Right kidney (tissue), 1 donor: Measurements from ENCODE around the gene MGRN1.

Experiments used
- DNase-seq: peaks from one replicate; pipeline ENCODE4 v3.0.0-alpha.2; 2016

The MGRN1 gene

DNA sequence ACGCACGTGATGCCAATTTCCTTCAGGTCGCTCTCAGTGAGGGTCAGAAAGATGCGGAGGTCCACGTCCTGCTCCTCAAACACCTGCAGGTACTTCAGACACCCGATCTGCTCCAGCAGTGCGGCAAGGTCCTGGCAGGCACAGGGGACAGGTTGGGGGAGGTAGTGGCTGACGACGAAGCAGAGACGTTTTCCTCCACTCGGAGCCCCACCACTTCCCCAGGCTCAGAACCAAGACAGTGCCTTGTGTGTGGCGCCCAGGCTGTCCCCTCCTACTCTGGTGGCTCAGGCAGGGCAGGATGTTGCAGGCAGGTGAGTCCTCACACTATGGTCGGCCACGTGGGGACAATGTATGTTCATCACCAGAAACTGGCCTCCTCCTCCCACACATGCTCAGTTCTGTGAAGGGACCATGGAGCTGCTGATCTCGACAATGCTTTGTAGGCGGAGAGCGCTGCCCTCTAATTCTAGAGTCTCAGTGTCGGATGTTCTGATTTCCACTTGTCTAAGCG, 74.5 kb downstream of the MGRN1 start:
- DNase-seq = no peak

DNA sequence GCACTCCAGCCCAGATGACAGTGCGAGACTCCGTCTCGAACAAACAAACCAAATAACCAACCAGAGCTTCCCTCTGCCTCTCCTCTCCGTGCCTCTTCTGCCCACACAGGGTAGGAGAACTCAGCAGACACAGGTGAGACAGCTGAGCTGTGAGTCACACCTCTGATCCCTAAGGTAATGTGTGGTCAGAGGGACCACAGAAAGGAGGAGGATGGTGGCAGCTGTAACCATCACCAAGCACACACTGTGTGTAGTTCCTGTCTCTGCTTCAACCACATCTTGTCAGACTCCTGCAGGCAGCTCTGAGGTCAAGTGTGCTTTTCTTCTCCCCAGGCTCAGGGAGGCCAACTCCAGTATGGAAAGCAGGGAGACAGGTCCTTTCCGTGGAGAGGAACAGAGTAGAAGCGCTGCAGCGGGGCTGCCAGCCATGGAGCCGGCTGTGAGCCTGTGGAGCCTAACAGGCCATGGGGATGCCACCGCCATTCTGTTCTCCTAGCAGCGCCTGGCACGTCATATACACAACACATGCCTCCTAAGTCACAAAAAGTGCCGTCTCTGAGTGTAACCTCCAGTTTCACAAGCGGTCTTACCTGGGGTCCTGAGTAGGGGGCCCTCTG, 75.9 kb downstream of the MGRN1 start:
- no peak for DNase-seq

DNA sequence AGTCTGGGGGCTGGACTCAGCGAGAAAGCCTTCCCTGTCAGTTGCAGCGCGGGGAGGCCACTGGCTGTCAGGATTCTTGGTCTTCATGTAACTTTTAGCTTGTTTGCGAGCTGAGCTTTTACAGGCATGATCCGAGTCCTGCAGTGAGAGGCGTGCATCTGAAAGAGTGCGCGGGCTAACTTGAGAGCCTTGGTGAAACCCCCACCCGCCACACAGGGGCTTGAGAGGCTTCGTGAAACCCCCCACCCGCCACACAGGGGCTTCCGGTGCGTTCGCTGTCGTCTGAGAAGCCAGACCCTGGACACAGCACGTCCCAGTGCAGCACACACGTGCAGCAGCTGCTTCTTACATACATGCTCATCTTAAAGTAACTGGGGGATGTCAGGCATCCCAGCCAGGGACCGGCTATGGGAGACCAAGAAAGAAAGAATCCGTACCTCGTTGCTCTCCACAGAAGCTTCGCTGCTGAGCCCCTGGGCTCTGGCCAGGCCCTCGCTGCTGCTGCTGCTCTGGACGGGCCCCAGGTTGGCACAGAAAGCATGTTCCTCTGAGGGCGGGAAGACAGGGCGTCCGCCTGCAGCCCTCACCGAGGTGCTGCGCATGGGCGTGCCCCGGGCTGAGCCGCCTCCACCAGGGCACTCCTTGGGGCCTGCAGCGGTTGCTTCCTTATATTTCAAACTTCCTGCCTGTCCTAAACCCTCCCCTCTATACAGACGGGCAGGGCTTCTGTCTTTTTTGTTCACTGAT, 76.5 kb downstream of the MGRN1 start:
- no peak for DNase-seq

DNA sequence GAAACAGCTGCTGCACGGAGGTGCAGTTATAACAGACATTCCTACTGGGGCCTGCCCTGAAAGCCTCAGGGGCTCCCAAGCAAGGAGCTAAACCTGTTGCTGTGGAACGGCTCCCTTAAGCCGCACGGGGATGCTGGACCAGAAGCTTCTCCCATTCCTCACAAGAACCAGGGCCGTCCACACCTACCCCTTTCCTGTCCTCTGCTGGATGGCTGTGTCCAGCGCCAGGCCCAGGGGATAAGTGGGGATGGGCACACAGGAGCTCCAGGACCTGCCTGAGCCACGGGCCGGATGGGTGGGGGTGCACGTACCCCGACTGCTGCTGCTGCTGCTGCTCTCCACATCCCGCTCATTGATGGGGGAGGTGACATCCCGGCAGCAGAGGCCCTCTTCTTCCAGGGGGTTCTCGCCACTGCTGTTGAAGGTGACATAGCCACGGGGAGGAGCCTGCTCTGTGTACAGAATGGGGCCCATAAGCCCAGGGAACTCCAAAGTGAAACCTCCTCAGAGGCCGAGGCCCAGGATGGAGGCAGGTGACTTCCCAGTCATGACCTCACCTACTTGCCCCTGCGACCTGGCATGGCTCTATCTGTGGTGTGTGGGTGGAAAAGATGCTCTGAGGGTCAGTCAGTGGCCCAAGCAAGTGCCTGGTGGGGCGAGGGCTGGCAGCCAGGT, 77.3 kb downstream of the MGRN1 start:
- DNase-seq = no peak

DNA sequence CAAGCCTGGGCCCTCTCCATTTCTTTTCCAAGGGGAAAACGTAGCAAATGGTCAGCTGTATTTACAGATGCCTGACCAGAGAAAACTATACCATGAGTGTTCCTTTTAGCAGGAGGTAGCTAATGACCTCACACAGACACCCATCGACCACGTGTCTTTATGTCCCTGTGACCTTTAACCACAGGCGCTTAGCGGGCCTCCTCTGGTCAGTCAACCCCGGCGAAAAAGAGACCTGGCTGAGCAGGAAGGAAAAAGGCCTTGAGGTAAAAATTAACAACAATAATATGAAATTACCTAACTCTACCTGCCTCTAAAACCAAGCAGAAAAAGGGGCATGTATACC, 77.8 kb downstream of the MGRN1 start:
- DNase-seq = no peak

DNA sequence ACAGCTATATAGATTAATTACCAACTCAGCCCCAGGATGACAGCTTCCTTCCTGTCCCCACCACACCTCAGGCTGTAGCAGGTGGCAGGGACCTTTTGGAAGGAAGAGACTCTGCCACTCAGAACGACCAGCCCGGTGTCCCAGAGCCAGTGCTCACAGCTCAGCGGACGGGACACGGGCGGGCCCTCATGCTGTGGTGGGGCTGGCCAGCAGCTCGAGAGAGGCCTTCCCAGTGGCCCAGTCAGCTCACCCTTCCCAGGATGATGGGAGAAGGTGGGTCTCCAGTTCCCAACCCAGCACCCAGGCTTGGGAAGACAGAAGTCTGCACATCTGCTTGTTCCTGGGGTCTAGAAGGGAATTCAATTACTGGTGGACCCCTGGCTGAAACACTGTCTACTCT, 79.3 kb downstream of the MGRN1 start:
- DNase-seq = no peak

DNA sequence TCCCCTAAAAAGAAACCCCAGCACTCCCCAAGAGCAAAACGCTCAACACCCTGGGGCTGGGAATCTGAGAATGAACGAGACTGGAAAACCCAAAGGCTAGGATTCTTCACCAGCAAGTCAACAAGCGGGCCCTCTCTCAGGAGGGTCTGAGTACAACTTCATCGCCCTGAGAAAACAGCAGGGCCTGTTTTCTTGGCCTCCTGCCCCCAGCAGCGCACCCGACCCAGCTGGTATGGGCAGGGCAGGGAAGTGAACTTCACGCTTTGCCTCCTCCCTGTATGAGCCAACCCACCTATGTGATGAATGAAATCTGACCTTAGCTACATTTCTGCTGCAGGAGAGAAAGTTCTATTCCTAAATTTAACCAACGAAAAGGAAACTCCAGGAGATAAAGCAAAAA, 79.9 kb downstream of the MGRN1 start:
- DNase-seq = no peak

DNA sequence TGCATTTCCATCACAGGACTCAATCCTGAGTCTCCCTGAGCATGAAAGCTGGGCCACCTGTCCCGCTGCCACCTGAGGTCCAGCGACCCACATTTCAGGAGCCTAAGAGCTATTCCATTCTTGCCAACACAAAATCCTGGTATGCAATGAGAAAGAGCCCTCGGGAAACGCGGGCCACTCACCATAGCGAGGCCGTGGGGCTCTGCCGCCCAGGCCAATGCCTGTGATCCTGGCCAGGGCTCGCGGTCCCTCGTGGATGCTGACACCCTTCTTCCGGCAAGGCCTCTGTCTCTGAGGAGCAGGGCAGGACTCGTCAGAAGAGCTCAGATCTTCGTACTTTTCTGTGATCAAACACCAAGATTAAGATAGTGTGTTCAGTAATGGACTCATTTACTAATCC, 80.3 kb downstream of the MGRN1 start:
- DNase-seq = no peak

DNA sequence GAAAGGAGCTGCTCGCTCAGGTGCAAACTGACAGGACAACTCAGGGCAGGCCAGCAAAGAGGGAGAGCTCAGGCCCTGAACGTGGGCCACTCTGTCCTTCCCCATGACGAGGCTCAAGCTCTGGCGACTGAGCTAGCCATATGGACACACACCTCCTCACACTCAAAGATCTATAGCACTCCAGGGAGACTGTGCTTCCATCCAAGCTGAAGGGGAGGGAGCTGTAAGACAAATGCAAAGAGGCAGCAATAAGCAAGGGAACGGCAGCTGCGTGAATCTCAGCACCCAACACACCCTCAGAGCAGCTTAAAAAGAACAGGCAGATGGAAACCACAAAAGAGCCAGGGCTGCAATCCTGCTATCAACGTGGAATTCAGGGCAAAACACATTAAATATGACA, 82.2 kb downstream of the MGRN1 start:
- no peak for DNase-seq

DNA sequence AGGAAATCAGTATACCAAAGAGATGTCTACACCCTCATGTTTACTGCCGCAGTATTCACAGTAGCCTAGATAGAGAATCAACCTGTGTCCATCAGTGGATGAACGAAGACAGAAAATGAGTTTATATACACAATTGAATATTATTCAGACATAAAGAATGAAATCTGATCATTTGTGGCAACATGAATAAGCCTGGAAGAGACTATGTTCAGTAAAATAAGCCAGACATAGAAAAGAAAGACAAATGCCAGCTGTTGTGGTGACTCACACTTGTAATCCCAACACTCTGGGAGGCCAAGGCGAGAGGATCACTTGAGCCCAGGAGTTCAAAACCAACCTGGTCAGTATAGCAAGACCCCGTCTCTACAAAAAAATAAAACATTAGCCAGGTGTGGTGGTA, 84.9 kb downstream of the MGRN1 start:
- DNase-seq = no peak

DNA sequence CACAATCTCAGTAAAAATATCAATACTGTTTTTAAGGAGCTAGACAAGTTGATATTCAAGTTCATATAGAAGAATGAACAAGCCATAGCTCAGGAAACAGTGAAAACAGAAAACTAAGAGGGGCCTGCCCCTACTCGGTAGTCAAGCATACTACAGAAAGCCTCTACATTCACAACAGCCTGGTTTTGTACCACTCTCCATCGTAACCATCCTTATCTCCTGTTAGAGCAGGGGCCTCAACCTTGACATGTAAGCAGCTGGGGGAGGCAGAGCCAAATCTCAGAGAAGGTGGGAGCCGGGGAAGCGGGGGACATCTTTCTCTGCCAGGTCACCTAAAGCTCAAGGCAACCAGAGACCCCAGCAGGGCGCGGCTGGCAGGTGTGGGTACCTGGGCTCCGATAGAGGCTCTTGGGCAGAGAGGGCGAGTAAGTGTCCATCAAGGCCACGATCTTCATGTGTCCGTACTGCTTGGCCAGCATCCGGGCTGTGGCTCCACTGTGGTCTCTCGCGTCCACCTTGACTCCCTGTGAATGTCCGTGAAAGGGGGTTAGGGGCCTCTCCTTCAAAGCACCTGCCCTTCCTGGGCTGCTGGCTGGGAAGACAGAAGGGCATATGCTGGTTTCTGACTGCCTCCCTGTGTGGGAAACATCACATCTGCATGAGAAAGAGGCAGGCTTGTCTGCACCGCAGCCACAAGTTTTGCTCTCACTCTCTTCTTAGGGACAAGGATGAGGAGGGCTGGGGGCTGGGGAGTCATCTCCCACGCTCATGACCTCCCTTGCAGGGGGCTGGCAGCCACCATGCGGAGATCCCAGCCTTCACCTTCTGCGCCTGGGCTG, 89.3 kb downstream of the MGRN1 start:
- no peak for DNase-seq

DNA sequence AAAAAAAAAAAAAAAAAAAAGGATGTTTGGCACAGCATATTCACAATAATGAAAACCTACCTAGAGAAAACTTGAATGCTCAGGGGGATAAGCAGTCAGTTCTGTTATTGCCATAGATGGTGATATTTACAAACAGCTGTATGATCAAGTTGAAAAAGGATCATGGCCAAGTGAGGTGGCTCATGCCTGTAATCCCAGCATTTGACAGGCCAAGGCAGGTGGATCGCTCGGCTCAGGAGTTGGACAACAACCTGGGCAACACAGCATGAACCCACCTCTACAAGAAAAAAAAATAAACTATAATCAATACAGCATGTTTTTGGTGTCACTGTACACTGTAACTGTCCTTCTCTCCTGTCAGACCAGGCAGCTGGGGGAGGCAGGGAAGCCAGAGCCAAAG, 90.4 kb downstream of the MGRN1 start:
- no peak for DNase-seq

DNA sequence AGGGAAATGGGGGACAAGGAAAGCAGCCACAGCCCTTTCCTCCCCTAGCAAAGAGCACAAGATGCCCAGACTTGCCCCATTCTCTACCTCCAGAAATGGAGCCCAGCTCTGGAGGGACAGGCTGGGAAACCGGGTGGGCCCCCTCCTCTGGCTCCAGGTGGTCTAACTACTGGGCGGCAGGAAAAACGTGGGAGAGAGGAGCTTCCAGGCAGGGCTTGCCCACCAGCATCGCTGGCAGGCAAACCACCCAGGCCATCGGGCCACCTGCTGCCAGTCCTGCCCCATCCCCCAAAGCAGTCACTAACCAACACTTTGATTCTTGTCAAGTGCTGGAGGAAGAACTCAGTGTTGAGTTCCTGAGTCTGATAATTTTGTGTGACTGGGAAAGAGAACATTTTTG, 93.8 kb downstream of the MGRN1 start:
- DNase-seq = no peak

DNA sequence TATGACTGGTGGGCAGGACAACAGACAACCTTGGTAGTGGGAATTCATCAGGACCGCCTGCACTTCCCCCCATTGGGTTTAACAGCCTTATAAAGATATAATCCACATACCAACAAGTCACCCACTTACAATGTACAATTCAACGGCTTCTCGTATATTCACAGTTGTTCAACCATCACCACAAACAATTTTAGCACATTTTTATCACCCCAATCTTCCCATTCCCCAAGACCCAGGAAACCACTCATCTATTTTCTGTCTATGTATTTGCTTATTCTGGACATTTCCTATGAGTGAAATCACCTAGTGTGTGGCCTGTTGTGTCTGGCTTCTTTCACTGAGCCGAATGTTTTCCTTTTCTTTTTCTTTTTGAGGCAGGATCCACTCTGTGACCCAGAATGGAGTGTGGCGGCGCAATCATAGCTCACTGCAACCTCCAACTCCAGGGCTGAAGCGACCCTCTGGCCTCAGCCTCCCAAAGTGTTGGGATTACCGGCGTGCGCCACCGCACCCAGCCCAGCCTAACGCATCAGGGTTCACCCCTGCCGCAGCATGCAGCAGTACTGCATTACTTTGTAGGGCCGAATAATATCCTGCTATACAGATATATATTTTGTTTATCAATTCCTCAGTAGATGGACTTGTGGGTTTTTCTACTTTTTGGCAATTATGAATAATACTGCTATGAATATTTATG, 98.6 kb downstream of the MGRN1 start:
- no peak for DNase-seq

DNA sequence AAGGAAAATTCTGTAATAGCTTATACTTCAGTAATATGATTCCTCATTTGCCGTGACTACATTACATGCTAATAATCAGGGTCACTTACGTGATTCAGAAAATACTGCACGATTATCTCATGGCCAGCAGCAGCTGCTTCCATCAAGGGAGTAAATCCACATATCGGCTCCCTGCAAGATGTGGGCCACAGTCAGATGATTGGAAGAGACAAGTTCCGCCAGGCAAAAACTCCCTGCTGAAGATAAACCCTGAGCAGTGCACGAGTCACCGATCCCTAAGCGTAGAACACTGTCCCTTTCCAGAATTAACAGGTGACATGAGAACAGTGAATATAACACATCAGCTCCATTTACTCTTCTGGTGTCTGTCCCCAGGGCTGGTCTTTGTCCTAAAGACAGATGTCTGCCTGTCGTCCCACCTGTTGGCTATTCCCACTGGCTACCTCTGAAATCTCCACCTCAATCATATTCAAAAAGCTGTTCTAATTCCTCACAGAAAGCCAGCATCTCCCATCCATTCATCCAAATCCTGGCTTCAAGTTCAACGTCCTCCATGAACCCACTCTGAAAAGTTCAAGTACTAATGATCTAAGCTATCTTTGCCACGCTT, 100.1 kb downstream of the MGRN1 start:
- no peak for DNase-seq

DNA sequence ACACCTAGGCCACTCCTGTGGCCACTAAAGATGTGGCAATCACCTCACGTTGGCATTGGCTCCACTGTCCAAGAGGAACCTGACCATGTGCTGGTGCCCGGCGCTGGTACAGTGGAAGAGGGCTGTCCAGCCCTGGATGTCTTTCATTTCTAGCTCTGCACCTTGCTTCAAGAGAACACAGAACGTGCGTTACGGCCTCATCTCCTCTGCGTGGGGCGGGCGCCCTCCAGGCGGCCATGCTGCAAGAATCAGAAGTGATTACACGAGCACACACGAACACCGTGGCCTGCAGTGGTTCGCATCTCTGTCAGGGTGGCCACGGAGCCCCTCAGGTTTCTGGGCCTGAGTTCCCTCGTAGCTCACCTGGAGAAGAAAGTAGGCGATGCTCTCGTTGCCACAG, 102.0 kb downstream of the MGRN1 start:
- DNase-seq = no peak

DNA sequence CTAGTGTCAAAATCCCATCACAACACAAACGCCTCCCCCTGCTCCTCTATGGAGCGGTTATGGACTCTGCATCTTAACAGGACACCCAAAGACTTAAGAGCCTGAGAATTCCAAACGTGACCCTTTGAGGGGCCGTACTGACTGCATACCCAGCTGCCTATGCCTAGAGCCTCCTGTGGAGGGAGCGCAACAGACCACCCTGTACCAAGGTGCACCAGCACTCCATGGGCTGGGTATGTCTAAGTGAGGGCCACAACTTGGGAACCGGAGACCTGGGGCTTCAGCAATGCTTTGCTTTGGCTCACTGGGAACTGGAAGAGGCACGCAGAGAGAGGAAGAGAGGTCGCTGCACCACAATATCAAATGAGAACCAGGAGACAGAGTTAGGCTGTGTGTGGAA, 104.0 kb downstream of the MGRN1 start:
- no peak for DNase-seq

DNA sequence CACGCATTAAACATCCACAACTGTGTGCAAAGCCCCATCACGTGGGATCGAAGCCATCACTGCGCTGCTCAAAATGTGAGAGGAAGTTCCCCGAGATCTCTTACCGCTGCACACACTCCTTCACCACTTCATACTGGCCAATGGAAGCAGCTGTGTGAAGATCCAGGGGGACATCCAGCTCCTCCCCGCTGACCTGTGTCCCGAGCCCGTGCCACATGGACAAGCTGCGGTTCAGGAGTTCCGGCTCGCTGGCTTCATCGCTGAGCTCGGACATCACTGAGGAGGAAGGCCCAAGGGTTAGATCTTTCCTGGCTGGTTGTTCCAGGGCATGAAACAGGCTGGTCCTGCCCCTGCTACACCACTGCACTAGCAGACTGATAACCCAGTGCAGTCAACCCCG, 105.2 kb downstream of the MGRN1 start:
- no peak for DNase-seq

DNA sequence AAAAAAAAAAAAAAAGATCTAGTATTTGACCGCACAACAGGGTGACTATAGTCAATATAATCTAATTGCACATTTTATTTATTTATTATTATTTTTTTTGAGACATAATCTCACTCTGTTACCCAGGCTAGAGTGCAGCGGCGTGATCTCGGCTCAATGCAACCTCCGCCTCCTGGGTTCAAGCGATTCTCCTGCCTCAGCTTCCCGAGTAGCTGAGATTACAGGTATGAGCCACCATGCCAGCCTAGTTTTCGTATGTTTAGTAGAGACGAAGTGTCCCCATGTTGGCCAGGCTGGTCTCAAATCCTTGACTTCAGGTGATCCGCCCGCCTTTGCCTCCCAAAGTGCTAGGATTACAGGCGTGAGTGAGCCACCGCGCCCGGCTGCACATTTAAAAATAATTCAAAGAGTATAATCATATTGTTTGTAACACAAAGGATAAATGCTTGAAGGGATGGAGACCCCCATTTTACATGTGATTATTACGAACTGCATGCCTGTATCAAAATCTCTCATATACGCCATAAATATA, 108.7 kb downstream of the MGRN1 start:
- no peak for DNase-seq

DNA sequence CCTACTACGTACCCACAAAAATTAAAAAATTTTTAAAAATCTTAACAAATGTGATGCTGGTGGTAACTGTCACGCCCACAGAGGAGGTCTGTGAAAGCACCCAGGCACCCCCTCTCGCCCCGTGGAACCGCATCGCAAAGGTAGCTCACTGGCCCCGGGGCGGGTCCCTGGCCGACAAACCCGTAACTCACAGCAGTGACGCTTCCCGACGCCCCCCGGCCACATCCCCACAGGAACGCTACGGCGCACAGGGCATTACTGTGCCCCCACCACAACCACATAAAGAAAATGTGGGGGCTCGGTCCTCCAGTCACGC, 109.1 kb downstream of the MGRN1 start:
- no peak for DNase-seq

DNA sequence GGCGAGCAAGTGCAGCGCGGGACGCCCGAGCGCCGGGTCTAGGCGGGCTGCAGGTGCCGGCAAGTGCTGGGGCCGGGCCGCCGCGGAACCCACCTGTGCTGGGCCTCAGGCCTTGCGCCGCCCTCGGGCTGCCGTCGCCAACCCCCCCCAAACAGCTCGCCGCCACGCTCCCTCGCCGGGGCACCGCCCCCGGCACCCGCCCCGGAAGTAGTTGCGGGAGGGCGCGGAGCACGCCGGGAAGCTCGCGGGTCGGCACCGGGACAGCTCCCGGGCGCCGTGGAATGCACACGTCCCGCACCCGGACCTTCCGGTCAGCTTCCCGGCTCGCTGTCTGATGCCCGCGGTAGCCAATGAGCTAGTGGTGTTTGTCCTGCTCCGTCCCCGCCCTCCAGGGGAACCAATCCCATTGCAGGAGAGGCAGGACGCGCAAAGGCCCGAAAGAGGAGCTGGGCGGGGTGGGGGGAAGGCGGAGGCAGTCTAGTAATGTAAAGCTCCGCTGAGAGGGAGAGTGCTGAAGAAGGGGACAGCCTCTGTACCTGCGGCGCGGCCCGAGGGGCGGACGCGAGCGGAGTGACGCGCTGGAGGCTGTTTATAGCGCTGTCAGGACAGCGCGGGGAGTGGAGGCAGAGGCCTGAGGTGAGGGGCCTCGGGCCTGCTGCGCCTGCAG, 109.6 kb downstream of the MGRN1 start, which contains the start of the genes ANKS3 and DNAAF8:
ANKS3 (minus strand) TSS at position 209 of the 667 bp plus-strand sequence. CDS start 4,122 bp downstream, outside the sequence.
DNAAF8 (plus strand) TSS at position 475 of the 667 bp plus-strand sequence. CDS start 1,978 bp downstream, outside the sequence.
- DNase-seq = peak; percentile 93
